ENCODE data around the gene FAM168B.

FAM168B gene

DNA sequence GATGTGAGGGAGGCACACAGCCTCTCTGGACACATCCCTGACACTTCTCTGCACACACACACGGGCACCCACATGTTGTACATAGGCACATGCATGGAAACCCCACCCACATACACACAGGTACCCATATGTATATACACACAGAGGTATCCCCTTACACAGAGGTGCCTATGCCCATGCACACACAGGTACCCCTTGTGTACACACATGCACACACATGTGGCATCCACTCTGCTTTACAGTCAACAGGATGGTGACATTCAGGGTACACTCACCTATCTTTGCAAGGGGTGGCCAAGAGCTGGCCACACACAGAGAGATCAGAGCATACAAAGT lies 59.5 kb downstream of the FAM168B start:
- Histone ChIP-seq H3K4me3 (ENCODE audit: low read depth, low read length, poor library complexity, severe bottlenecking) (no peak overlapping the region), H4K20me1 (ENCODE audit: insufficient read depth, low read length) (no peaks in the 10 kb centered on the region), H3K27ac (ENCODE audit: low read depth, low read length, poor library complexity, severe bottlenecking) (no peak overlapping the region), H3F3A (ENCODE audit: insufficient read depth, low read length) (no peaks in the 10 kb centered on the region), H3K9me3 (ENCODE audit: low read length) (no peaks in the 10 kb centered on the region), H3K4me1 (ENCODE audit: insufficient read depth, low read length, severe bottlenecking) (no peaks in the 10 kb centered on the region), H3K36me3 (ENCODE audit: insufficient read depth, low read length) (no peaks in the 10 kb centered on the region), H3K79me2 (ENCODE audit: insufficient read depth, low read length) (no peaks in the 10 kb centered on the region), H2AFZ (ENCODE audit: low read length) (no peak overlapping the region), H3K9ac (ENCODE audit: low read length) (no peak overlapping the region), H3K9me2 (ENCODE audit: low read depth, low read length) (no peaks in the 10 kb centered on the region), H3K27me3 (ENCODE audit: insufficient read depth, low read length) (no peaks in the 10 kb centered on the region; the same call in 1 of the 2 replicates), H3K4me2 (ENCODE audit: low read length) (no peak overlapping the region)
- no peak for TF ChIP-seq EZH2 (IDR thresholded peaks at IDR 0.05; ENCODE audit: borderline replicate concordance, low read length)
- TF ChIP-seq, protein P1, sequence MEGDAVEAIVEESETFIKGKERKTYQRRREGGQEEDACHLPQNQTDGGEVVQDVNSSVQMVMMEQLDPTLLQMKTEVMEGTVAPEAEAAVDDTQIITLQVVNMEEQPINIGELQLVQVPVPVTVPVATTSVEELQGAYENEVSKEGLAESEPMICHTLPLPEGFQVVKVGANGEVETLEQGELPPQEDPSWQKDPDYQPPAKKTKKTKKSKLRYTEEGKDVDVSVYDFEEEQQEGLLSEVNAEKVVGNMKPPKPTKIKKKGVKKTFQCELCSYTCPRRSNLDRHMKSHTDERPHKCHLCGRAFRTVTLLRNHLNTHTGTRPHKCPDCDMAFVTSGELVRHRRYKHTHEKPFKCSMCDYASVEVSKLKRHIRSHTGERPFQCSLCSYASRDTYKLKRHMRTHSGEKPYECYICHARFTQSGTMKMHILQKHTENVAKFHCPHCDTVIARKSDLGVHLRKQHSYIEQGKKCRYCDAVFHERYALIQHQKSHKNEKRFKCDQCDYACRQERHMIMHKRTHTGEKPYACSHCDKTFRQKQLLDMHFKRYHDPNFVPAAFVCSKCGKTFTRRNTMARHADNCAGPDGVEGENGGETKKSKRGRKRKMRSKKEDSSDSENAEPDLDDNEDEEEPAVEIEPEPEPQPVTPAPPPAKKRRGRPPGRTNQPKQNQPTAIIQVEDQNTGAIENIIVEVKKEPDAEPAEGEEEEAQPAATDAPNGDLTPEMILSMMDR (IDR thresholded peaks at IDR 0.05; ENCODE audit: low read length), result no peak

DNA sequence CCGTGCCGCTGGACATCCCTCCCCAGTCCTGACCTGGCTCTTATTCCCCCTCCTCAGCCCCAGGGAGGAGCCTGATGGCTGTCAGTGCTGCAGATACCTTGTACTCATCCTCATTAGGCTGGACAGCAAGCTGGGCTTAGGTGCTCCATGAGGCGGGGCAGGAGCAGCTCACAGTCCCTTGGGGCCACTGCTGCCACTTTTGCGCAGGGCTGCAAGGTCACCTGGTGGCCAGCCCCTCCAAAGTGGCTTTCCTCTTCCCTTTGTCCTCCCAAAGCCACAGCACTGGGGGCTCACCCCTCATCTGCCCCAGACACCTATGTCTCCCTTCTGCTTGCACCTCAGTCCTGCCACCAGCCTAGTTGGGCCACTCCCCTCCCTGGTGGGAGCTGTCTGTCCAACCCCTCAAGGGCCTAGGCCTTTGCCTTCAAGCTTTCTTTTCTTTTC lies 60.8 kb downstream of the FAM168B start:
- Histone ChIP-seq H3K36me3 (ENCODE audit: insufficient read depth, low read length) (no peaks in the 10 kb centered on the region), H3K4me1 (ENCODE audit: insufficient read depth, low read length, severe bottlenecking) (no peaks in the 10 kb centered on the region), H3K27me3 (ENCODE audit: insufficient read depth, low read length) (no peaks in the 10 kb centered on the region; the same call in 1 of the 2 replicates), H3K79me2 (ENCODE audit: insufficient read depth, low read length) (no peaks in the 10 kb centered on the region), H3K9ac (ENCODE audit: low read length) (no peak overlapping the region), H3K9me3 (ENCODE audit: low read length) (no peaks in the 10 kb centered on the region), H3F3A (ENCODE audit: insufficient read depth, low read length) (no peaks in the 10 kb centered on the region), H3K27ac (ENCODE audit: low read depth, low read length, poor library complexity, severe bottlenecking) (no peak overlapping the region), H3K9me2 (ENCODE audit: low read depth, low read length) (no peaks in the 10 kb centered on the region), H2AFZ (ENCODE audit: low read length) (no peak overlapping the region), H3K4me3 (ENCODE audit: low read depth, low read length, poor library complexity, severe bottlenecking) (no peak overlapping the region), H4K20me1 (ENCODE audit: insufficient read depth, low read length) (no peaks in the 10 kb centered on the region), H3K4me2 (ENCODE audit: low read length) (no peak overlapping the region)
- TF ChIP-seq, protein P1 (IDR thresholded peaks at IDR 0.05; ENCODE audit: low read length), result no peak
- TF ChIP-seq EZH2 (IDR thresholded peaks at IDR 0.05; ENCODE audit: borderline replicate concordance, low read length), result no peak

DNA sequence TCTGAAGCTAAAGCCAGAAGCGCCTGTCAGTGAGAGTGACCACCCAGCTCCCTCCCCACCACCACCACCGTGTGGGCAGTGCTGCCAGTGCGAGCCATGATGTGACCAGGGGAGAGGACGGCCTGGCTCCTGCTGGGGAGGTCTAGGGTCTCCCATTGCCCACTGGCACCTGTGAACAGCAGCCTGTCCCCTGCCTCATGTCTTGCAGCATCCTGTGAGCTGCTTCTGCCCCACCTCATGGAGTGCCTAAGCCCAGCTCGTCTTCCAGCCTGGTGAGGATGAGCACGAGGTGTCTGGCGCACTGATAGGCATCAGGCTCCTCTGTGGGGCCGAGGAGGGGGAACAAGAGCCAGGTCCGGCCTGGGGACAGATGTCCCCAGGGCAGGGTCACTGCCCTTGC lies 61.4 kb downstream of the FAM168B start:
- H3K4me2 ChIP-seq (ENCODE audit: low read length), result no peak overlapping the region
- H3K27ac ChIP-seq (ENCODE audit: low read depth, low read length, poor library complexity, severe bottlenecking), result no peak overlapping the region
- 0 out of 2 replicates have a peak, but pooled peaks cover 2% of the 10 kb centered on the region for H3K9me3 ChIP-seq (ENCODE audit: low read length)
- no peaks in the 10 kb centered on the region for H3K36me3 ChIP-seq (ENCODE audit: insufficient read depth, low read length)
- TF ChIP-seq, protein P1 (IDR thresholded peaks at IDR 0.05; ENCODE audit: low read length), result no peak
- TF ChIP-seq EZH2 (IDR thresholded peaks at IDR 0.05; ENCODE audit: borderline replicate concordance, low read length), result no peak
- H2AFZ ChIP-seq (ENCODE audit: low read length), result no peak overlapping the region
- H3K9me2 ChIP-seq (ENCODE audit: low read depth, low read length), result no peaks in the 10 kb centered on the region
- no peaks in the 10 kb centered on the region for H4K20me1 ChIP-seq (ENCODE audit: insufficient read depth, low read length)
- no peaks in the 10 kb centered on the region; the same call in 1 of the 2 replicates for H3K27me3 ChIP-seq (ENCODE audit: insufficient read depth, low read length)
- H3F3A ChIP-seq (ENCODE audit: insufficient read depth, low read length), result no peaks in the 10 kb centered on the region
- no peak overlapping the region for H3K4me3 ChIP-seq (ENCODE audit: low read depth, low read length, poor library complexity, severe bottlenecking)
- H3K4me1 ChIP-seq (ENCODE audit: insufficient read depth, low read length, severe bottlenecking), result no peaks in the 10 kb centered on the region
- H3K9ac ChIP-seq (ENCODE audit: low read length), result no peak overlapping the region
- no peaks in the 10 kb centered on the region for H3K79me2 ChIP-seq (ENCODE audit: insufficient read depth, low read length)
